Immature natural killer cell (primary cell): ENCODE data around the gene ARL4A. TPM values are rescaled to one million over a fixed set of nuclear protein-coding genes. Genes with fewer than 3 reads are reported as not detected.
A peak's percentile ranks its signal among the peaks of the same experiment; 100 is the strongest.

Experiments
- DNase-seq, 3 donors: peaks; one replicate each; pipeline ENCODE4 v3.0.0; 2022; ENCODE audit warnings: mixed read lengths in 1 of 3
- H3K27ac Mint-ChIP-seq, 6 donors: one replicate each; pipeline ENCODE4 v1.8.0; 2020; ENCODE audit warnings: mixed read lengths in 6 of 6, mild to moderate bottlenecking in 5 of 6, inconsistent platforms in 4 of 6, moderate library complexity in 3 of 6
- H3K27me3 Mint-ChIP-seq, 3 donors: one replicate each; pipeline ENCODE4 v1.8.0; 2020 to 2021; ENCODE audit warnings: low read depth in 3 of 3, mild to moderate bottlenecking in 3 of 3, mixed read lengths in 3 of 3, moderate library complexity in 3 of 3, inconsistent platforms in 1 of 3
- H3K36me3 Mint-ChIP-seq, 3 donors: one replicate each; pipeline ENCODE4 v1.8.0; 2020; ENCODE audit warnings: mixed read lengths in 3 of 3, inconsistent platforms in 2 of 3, mild to moderate bottlenecking in 2 of 3
- H3K4me1 Mint-ChIP-seq, 2 donors: one replicate each; pipeline ENCODE4 v1.8.0; 2020; ENCODE audit warnings: inconsistent platforms in 2 of 2, mild to moderate bottlenecking in 2 of 2, mixed read lengths in 2 of 2, moderate library complexity in 1 of 2
- H3K4me3 Mint-ChIP-seq, 5 donors: one replicate each; pipeline ENCODE4 v1.8.0; 2020; ENCODE audit warnings: mild to moderate bottlenecking in 5 of 5, mixed read lengths in 5 of 5, inconsistent platforms in 3 of 5, moderate library complexity in 3 of 5
- H3K9me3 Mint-ChIP-seq, 6 donors: one replicate each; pipeline ENCODE4 v1.8.0; 2020; ENCODE audit warnings: mild to moderate bottlenecking in 6 of 6, mixed read lengths in 6 of 6, inconsistent platforms in 4 of 6, moderate library complexity in 3 of 6
- polyA plus RNA-seq, 3 donors: library from polyadenylated mRNA; unstranded; fragments of 300-500 nt; fragmentation: Illumina TruSeq; gene quantifications; one replicate each; pipeline ENCODE4 v1.2.3, GENCODE V29; 2021

ARL4A gene
- polyA plus RNA-seq, 3 donors from 2014 or later, result 24.9 to 28.8 (median 25.0) TPM

GRCh38 chr7:12731775-12732174, 44.3 kb downstream of the ARL4A start:
- Mint-ChIP-seq H3K9me3 (no peaks in the 10 kb centered on the region), H3K36me3 (no peaks in the 10 kb centered on the region), H3K4me3 (peak overlapping the region in 1 of 5 donors; percentile 18), H3K27ac (no peak overlapping the region), H3K4me1 (peaks cover 12 to 19% of the 10 kb centered on the region in 2 donors), H3K27me3 (peaks cover 0 to 3% (median 2%) of the 10 kb centered on the region in 3 donors)
- DNase-seq, result no peak

GRCh38 chr7:12732428-12732827, 45.0 kb downstream of the ARL4A start:
- Mint-ChIP-seq H3K27me3 (peaks cover 0 to 3% (median 2%) of the 10 kb centered on the region in 3 donors), H3K4me1 (peaks cover 12 to 19% of the 10 kb centered on the region in 2 donors), H3K27ac (no peak overlapping the region), H3K9me3 (no peaks in the 10 kb centered on the region), H3K36me3 (no peaks in the 10 kb centered on the region), H3K4me3 (no peak overlapping the region)
- no peak for DNase-seq

- H3K9me3 Mint-ChIP-seq, result no peaks in the 10 kb centered on the region
- peaks cover 0 to 5% (median 4%) of the 10 kb centered on the region in 3 donors for H3K27me3 Mint-ChIP-seq
- peaks cover 7 to 11% of the 10 kb centered on the region in 2 donors for H3K4me1 Mint-ChIP-seq
- no peak overlapping the region for H3K27ac Mint-ChIP-seq
- DNase-seq, result no peak
- no peak overlapping the region for H3K4me3 Mint-ChIP-seq
- no peaks in the 10 kb centered on the region for H3K36me3 Mint-ChIP-seq
These were observed 48.5 kb downstream of the ARL4A start for GRCh38 chr7:12735923-12736322.

GRCh38 chr7:12737373-12737772, 49.9 kb downstream of the ARL4A start:
- Mint-ChIP-seq H3K9me3 (no peaks in the 10 kb centered on the region), H3K4me1 (no peaks in the 10 kb centered on the region), H3K4me3 (no peak overlapping the region), H3K27me3 (peaks cover 0 to 5% (median 4%) of the 10 kb centered on the region in 3 donors), H3K27ac (no peak overlapping the region), H3K36me3 (no peaks in the 10 kb centered on the region)
- DNase-seq, result no peak

- Mint-ChIP-seq H3K4me3 (no peak overlapping the region), H3K27me3 (peaks cover 0 to 5% (median 4%) of the 10 kb centered on the region in 3 donors), H3K9me3 (no peaks in the 10 kb centered on the region), H3K36me3 (no peaks in the 10 kb centered on the region), H3K4me1 (no peaks in the 10 kb centered on the region), H3K27ac (no peak overlapping the region)
- no peak for DNase-seq
These were observed 50.4 kb downstream of the ARL4A start for GRCh38 chr7:12737836-12738235.

GRCh38 chr7:12738665-12739064, 51.2 kb downstream of the ARL4A start:
- Mint-ChIP-seq H3K9me3 (no peaks in the 10 kb centered on the region), H3K4me1 (no peaks in the 10 kb centered on the region), H3K27me3 (peaks cover 1 to 5% (median 4%) of the 10 kb centered on the region in 3 donors), H3K27ac (no peak overlapping the region), H3K36me3 (no peaks in the 10 kb centered on the region), H3K4me3 (no peak overlapping the region)
- DNase-seq, result no peak

Other genes with a start within 250 kb of the ARL4A start
- not detected for gene SCIN, start 116.9 kb upstream of the ARL4A start, polyA plus RNA-seq